LHCN-M2 (cell line): Measurements from ENCODE around the gene SYK. TPM values are rescaled to one million over a fixed set of nuclear protein-coding genes. Genes with fewer than 3 reads are reported as not detected.

Source experiments
- DNase-seq: peaks from one replicate; pipeline ENCODE4 v3.0.0-alpha.2; 2012; ENCODE audit warnings: low read depth
- total RNA-seq: library from RNA; depleted of rRNA; stranded (reverse); fragments of >200 nt; gene quantifications from 2 replicates; pipeline ENCODE4 v1.2.3, GENCODE V29; 2014

SYK gene
- total RNA-seq, 1 experiment from 2014 or later: not detected

GRCh38 chr9:90822866-90823265, 21.2 kb downstream of the SYK start:
- DNase-seq: no peak

- no peak for DNase-seq
Measured at GRCh38 chr9:90825586-90825985, 24.0 kb downstream of the SYK start.

GRCh38 chr9:90826326-90827020, 24.9 kb downstream of the SYK start:
- no peak for DNase-seq

- DNase-seq: no peak
Measured at GRCh38 chr9:90827181-90827871, 25.7 kb downstream of the SYK start.

- no peak for DNase-seq
Measured at GRCh38 chr9:90830051-90830450, 28.4 kb downstream of the SYK start.

- DNase-seq: no peak
Measured at GRCh38 chr9:90830977-90831376, 29.4 kb downstream of the SYK start.

- DNase-seq: no peak
Measured at GRCh38 chr9:90832261-90832660, 30.6 kb downstream of the SYK start.

- DNase-seq: no peak
Measured at GRCh38 chr9:90834828-90835595, 33.4 kb downstream of the SYK start.

- DNase-seq: no peak
Measured at GRCh38 chr9:90836411-90837080, 34.9 kb downstream of the SYK start.

GRCh38 chr9:90838098-90838497, 36.5 kb downstream of the SYK start:
- DNase-seq: no peak

- DNase-seq: no peak
Measured at GRCh38 chr9:90838581-90839154, 37.0 kb downstream of the SYK start.

GRCh38 chr9:90839183-90839728, 37.6 kb downstream of the SYK start:
- no peak for DNase-seq

- no peak for DNase-seq
Measured at GRCh38 chr9:90840696-90841095, 39.1 kb downstream of the SYK start.

GRCh38 chr9:90841213-90841612, 39.6 kb downstream of the SYK start:
- no peak for DNase-seq

- DNase-seq: no peak
Measured at GRCh38 chr9:90841615-90842014, 40.0 kb downstream of the SYK start.

- DNase-seq: no peak
Measured at GRCh38 chr9:90842176-90842777, 40.7 kb downstream of the SYK start.

GRCh38 chr9:90842996-90843395, 41.4 kb downstream of the SYK start:
- DNase-seq: no peak

GRCh38 chr9:90843525-90843924, 41.9 kb downstream of the SYK start:
- DNase-seq: no peak

GRCh38 chr9:90844326-90844725, 42.7 kb downstream of the SYK start:
- DNase-seq: no peak

GRCh38 chr9:90846770-90847419, 45.3 kb downstream of the SYK start:
- no peak for DNase-seq
